ENCODE results near the gene ATP1A1. TPM values are rescaled to one million over a fixed set of nuclear protein-coding genes. Genes with fewer than 3 reads are reported as not detected.

The ATP1A1 gene
- total and polyA plus RNA-seq, 2 donors (not counting 3 experiments of a cell fraction or from before 2014, with no cell fraction given) = 263 to 325 TPM

- no peak for TF ChIP-seq EZH2 (IDR thresholded peaks at IDR 0.05; ENCODE audit: borderline replicate concordance, low read depth, low read length, severe bottlenecking)
- TF ChIP-seq MYC (IDR thresholded peaks at IDR 0.05; ENCODE audit: low read depth, low read length) = no peak
- dilution Hi-C loops (cut with MboI; ENCODE audit: extremely low pct_ligation_motif_present, low sequenced_read_pairs) (no loop called here), intact Hi-C loops (cut with micrococcal nuclease) (no loop called here)
- Histone ChIP-seq H3K4me3 (replicated peaks in 1 of 3; ENCODE audit: insufficient read depth in 1 of 3, low read depth in 1 of 3, low read length in 3 of 3) (no peak overlapping the region), H3K9me3 (replicated peaks; ENCODE audit: control insufficient read depth, insufficient read depth, low read length) (no peaks in the 10 kb centered on the region), H3K4me2 (ENCODE audit: insufficient read depth, low read length) (no peak overlapping the region), H3K9me1 (replicated peaks; ENCODE audit: control insufficient read depth, extremely low read depth, insufficient read depth, low read length) (no peaks in the 10 kb centered on the region), H3K4me1 (ENCODE audit: control insufficient read depth, extremely low read depth, insufficient read depth, low read length) (no peaks in the 10 kb centered on the region), H3K27ac (ENCODE audit: insufficient read depth, low read depth, low read length) (no peak overlapping the region), H3K36me3 (ENCODE audit: control insufficient read depth in 2 of 2, extremely low read depth in 1 of 2, insufficient read depth in 2 of 2, low read length in 2 of 2) (no peaks in the 10 kb centered on the region), H3K9ac (replicated peaks; ENCODE audit: extremely low read depth, insufficient read depth, low read length) (no peak overlapping the region), H3K79me2 (ENCODE audit: control insufficient read depth, insufficient read depth, low read length) (no peaks in the 10 kb centered on the region), H3K27me3 (ENCODE audit: control insufficient read depth in 2 of 2, insufficient read depth in 2 of 2, low read length in 2 of 2) (no peaks in the 10 kb centered on the region), H4K20me1 (replicated peaks; ENCODE audit: control insufficient read depth, extremely low read depth, insufficient read depth, low read length) (no peaks in the 10 kb centered on the region), H2AFZ (ENCODE audit: low read depth, low read length) (no peak overlapping the region)
- BruUV-seq (replicated peaks) = no TSS peak
- DNase-seq (ENCODE audit: low read depth, low spot score) (no peak), FAIRE-seq (no peak)
- ChIA-PET CTCF (interaction anchor here (1.3 kb wide), 1 partner anchor 12 kb away, joined by 3 read pairs; no protein-coding TSS in a partner anchor), POLR2A (no interaction called here)
These were observed 27.2 kb upstream of the ATP1A1 start for GRCh38 chr1:116345843-116346242.

- Histone ChIP-seq H3K27ac (ENCODE audit: insufficient read depth, low read depth, low read length) (no peak overlapping the region), H3K9ac (replicated peaks; ENCODE audit: extremely low read depth, insufficient read depth, low read length) (no peak overlapping the region), H3K4me1 (ENCODE audit: control insufficient read depth, extremely low read depth, insufficient read depth, low read length) (no peaks in the 10 kb centered on the region), H3K9me1 (replicated peaks; ENCODE audit: control insufficient read depth, extremely low read depth, insufficient read depth, low read length) (no peaks in the 10 kb centered on the region), H3K27me3 (ENCODE audit: control insufficient read depth in 2 of 2, insufficient read depth in 2 of 2, low read length in 2 of 2) (no peaks in the 10 kb centered on the region), H3K9me3 (replicated peaks; ENCODE audit: control insufficient read depth, insufficient read depth, low read length) (no peaks in the 10 kb centered on the region), H3K79me2 (ENCODE audit: control insufficient read depth, insufficient read depth, low read length) (no peaks in the 10 kb centered on the region), H2AFZ (ENCODE audit: low read depth, low read length) (no peak overlapping the region), H4K20me1 (replicated peaks; ENCODE audit: control insufficient read depth, extremely low read depth, insufficient read depth, low read length) (no peaks in the 10 kb centered on the region), H3K4me2 (ENCODE audit: insufficient read depth, low read length) (no peak overlapping the region), H3K4me3 (replicated peaks in 1 of 3; ENCODE audit: insufficient read depth in 1 of 3, low read depth in 1 of 3, low read length in 3 of 3) (no peak overlapping the region), H3K36me3 (ENCODE audit: control insufficient read depth in 2 of 2, extremely low read depth in 1 of 2, insufficient read depth in 2 of 2, low read length in 2 of 2) (no peaks in the 10 kb centered on the region)
- FAIRE-seq (no peak), DNase-seq (ENCODE audit: low read depth, low spot score) (no peak)
- TF ChIP-seq JUN (IDR thresholded peaks at IDR 0.05; ENCODE audit: borderline replicate concordance, insufficient read depth, insufficient read length, low read depth) = no peak
- no peak for TF ChIP-seq GATA2 (IDR thresholded peaks at IDR 0.05; ENCODE audit: insufficient read depth, insufficient read length, low read depth, low read length)
- no peak for TF ChIP-seq POLR2AphosphoS5 (IDR thresholded peaks at IDR 0.05; ENCODE audit: insufficient read depth, low read depth, low read length)
- no peak for TF ChIP-seq MAX (IDR thresholded peaks at IDR 0.05; ENCODE audit: insufficient read depth, insufficient read length)
- no TSS peak for BruUV-seq (replicated peaks)
- intact Hi-C loops (cut with micrococcal nuclease) (no loop called here), dilution Hi-C loops (cut with MboI; ENCODE audit: extremely low pct_ligation_motif_present, low sequenced_read_pairs) (no loop called here)
- POLR2A ChIA-PET = no interaction called here
- CTCF ChIA-PET = no interaction called here
These were observed 25.9 kb upstream of the ATP1A1 start for GRCh38 chr1:116346943-116347673.
